H1 (cell line): Measurements from ENCODE around the gene SNED1.

Experiments
- CHD2 ChIP-seq: IDR thresholded peaks from 2 replicates; pipeline ENCODE4 v1.6.1; 2012; ENCODE audit warnings: low read length, improper control_type of control experiment
- CTCF ChIP-seq, 3 experiments: IDR thresholded peaks; 1 replicate in 2 of 3; 2 replicates in 1 of 3; pipeline versions ENCODE4 v1.5.1 to v1.6.1; 2011; ENCODE audit warnings: low read length in 3 of 3, mild to moderate bottlenecking in 3 of 3, inconsistent platforms in 2 of 3, low read depth in 1 of 3, moderate library complexity in 1 of 3; ENCODE audit not compliant: insufficient read depth in 1 of 3; ENCODE audit errors: control extremely low read depth in 1 of 3
- EZH2 ChIP-seq: fragments of 200-600 bp; sonication (generic); IDR thresholded peaks from 2 replicates; pipeline ENCODE4 v1.7.1; 2012; ENCODE audit warnings: low read depth, mild to moderate bottlenecking, moderate library complexity, low read length, inconsistent platforms; ENCODE audit not compliant: severe bottlenecking
- MAX ChIP-seq: IDR thresholded peaks from 2 replicates; pipeline ENCODE4 v1.6.1; 2012; ENCODE audit warnings: inconsistent platforms
- POLR2A ChIP-seq, 2 experiments: IDR thresholded peaks; 1 replicate in 1 of 2; 2 replicates in 1 of 2; pipeline ENCODE4 v1.6.1; 2011; ENCODE audit warnings: low read depth in 2 of 2, low read length in 2 of 2, mild to moderate bottlenecking in 2 of 2; ENCODE audit errors: control extremely low read depth in 1 of 2
- POLR2AphosphoS5 ChIP-seq: IDR thresholded peaks from 2 replicates; pipeline ENCODE4 v1.6.1; 2011; ENCODE audit warnings: low read depth, low read length
- RAD21 ChIP-seq, 2 experiments: IDR thresholded peaks in 1 of 2; conservative IDR thresholded peaks in 1 of 2; 2 replicates each; pipeline ENCODE4 v1.6.1; 2011; ENCODE audit warnings: low read depth in 2 of 2, low read length in 2 of 2, improper control_type of control experiment in 1 of 2, inconsistent platforms in 1 of 2, mild to moderate bottlenecking in 1 of 2, moderate library complexity in 1 of 2
- RNF2 ChIP-seq: fragments of 200-900, 300-1000 bp; sonication (generic); IDR thresholded peaks from 2 replicates; pipeline ENCODE4 v1.7.1; 2016; ENCODE audit warnings: borderline replicate concordance, low read depth, mild to moderate bottlenecking, antibody characterized with exemption, low read length; ENCODE audit not compliant: poor library complexity, severe bottlenecking; ENCODE audit errors: missing control alignments
- TAF1 ChIP-seq: IDR thresholded peaks from 2 replicates; pipeline ENCODE4 v1.6.1; 2011; ENCODE audit warnings: mild to moderate bottlenecking, low read depth, low read length
- TBP ChIP-seq: IDR thresholded peaks from 2 replicates; pipeline ENCODE4 v1.6.1; 2011; ENCODE audit warnings: low read depth, low read length, improper control_type of control experiment
- YY1 ChIP-seq: IDR thresholded peaks from 2 replicates; pipeline ENCODE4 v1.6.1; 2011; ENCODE audit warnings: low read depth, mild to moderate bottlenecking, low read length

- no peak for TF ChIP-seq CTCF (IDR thresholded peaks at IDR 0.05; ENCODE audit: control extremely low read depth in 1 of 3, insufficient read depth in 1 of 3, low read depth in 1 of 3, low read length in 3 of 3)
- TF ChIP-seq POLR2A (IDR thresholded peaks at IDR 0.05; ENCODE audit: control extremely low read depth in 1 of 2, low read depth in 2 of 2, low read length in 2 of 2) = no peak
- TF ChIP-seq TAF1 = no peak
- no peak for TF ChIP-seq TBP
- no peak for TF ChIP-seq EZH2
- TF ChIP-seq YY1 = no peak
- no peak for TF ChIP-seq RNF2
- TF ChIP-seq CHD2 = no peak
- TF ChIP-seq MAX = no peak
- TF ChIP-seq RAD21 (IDR thresholded peaks at IDR 0.05 in 1 of 2, conservative IDR thresholded peaks at IDR 0.05 in 1 of 2; ENCODE audit: low read depth in 2 of 2, low read length in 2 of 2) = no peak
- TF ChIP-seq POLR2AphosphoS5 = no peak
These were observed 89.2 kb downstream of the SNED1 start for GRCh38 chr2:241087420-241088268.
